ENCODE data around the gene ADGRE3.

- TF ChIP-seq CTCF (IDR thresholded peaks at IDR 0.05; ENCODE audit: low read depth, low read length, poor library complexity, severe bottlenecking) (no peak), EZH2phosphoT487 (IDR thresholded peaks at IDR 0.05; ENCODE audit: borderline replicate concordance, low read length) (no peak)
Observed at GRCh38 chr19:14629557-14629956, 45.1 kb downstream of the ADGRE3 start.
